Measurements from ENCODE around the gene FSD1L. TPM values are rescaled to one million over a fixed set of nuclear protein-coding genes. Genes with fewer than 3 reads are reported as not detected.

FSD1L gene
- total and polyA plus RNA-seq, 2 of the 13 experiments (the other 11 are each of a cell fraction or from before 2014, with no cell fraction given): 4.1 to 5.1 TPM

- no peak for FAIRE-seq
- TF ChIP-seq ZNF878 (CRISPR knock-in tag; IDR thresholded peaks at IDR 0.05): no peak
- TF ChIP-seq, protein P1, sequence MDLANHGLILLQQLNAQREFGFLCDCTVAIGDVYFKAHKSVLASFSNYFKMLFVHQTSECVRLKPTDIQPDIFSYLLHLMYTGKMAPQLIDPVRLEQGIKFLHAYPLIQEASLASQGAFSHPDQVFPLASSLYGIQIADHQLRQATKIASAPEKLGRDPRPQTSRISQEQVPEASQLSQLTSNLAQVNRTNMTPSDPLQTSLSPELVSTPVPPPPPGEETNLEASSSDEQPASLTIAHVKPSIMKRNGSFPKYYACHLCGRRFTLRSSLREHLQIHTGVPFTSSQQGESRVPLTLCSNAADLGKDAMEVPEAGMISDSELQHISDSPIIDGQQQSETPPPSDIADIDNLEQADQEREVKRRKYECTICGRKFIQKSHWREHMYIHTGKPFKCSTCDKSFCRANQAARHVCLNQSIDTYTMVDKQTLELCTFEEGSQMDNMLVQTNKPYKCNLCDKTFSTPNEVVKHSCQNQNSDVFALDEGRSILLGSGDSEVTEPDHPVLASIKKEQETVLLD (CRISPR knock-in tag; IDR thresholded peaks at IDR 0.05; ENCODE audit: low read depth): no peak
- no peak for TF ChIP-seq ZHX2 (IDR thresholded peaks at IDR 0.05; ENCODE audit: low read depth)
- no peak for TF ChIP-seq ZHX2 (CRISPR knock-in tag; IDR thresholded peaks at IDR 0.05; ENCODE audit: borderline replicate concordance)
- no peak for TF ChIP-seq NFATC3 (CRISPR knock-in tag; IDR thresholded peaks at IDR 0.05)
- TF ChIP-seq JDP2 (CRISPR knock-in tag; IDR thresholded peaks at IDR 0.05; ENCODE audit: borderline replicate concordance): no peak
- TF ChIP-seq, protein P2, sequence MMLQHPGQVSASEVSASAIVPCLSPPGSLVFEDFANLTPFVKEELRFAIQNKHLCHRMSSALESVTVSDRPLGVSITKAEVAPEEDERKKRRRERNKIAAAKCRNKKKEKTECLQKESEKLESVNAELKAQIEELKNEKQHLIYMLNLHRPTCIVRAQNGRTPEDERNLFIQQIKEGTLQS (CRISPR knock-in tag; IDR thresholded peaks at IDR 0.05): no peak
- TF ChIP-seq BCL6 (CRISPR knock-in tag; IDR thresholded peaks at IDR 0.05): no peak
- TF ChIP-seq SALL1 (CRISPR knock-in tag; IDR thresholded peaks at IDR 0.05): 0 out of 2 replicates have a peak, but pooled peaks have one; percentile 11
- no peak for TF ChIP-seq ZNF12 (CRISPR knock-in tag; IDR thresholded peaks at IDR 0.05)
- TF ChIP-seq DPF2 (CRISPR knock-in tag; IDR thresholded peaks at IDR 0.05; ENCODE audit: borderline replicate concordance, low read depth): no peak
- TF ChIP-seq, protein P3, sequence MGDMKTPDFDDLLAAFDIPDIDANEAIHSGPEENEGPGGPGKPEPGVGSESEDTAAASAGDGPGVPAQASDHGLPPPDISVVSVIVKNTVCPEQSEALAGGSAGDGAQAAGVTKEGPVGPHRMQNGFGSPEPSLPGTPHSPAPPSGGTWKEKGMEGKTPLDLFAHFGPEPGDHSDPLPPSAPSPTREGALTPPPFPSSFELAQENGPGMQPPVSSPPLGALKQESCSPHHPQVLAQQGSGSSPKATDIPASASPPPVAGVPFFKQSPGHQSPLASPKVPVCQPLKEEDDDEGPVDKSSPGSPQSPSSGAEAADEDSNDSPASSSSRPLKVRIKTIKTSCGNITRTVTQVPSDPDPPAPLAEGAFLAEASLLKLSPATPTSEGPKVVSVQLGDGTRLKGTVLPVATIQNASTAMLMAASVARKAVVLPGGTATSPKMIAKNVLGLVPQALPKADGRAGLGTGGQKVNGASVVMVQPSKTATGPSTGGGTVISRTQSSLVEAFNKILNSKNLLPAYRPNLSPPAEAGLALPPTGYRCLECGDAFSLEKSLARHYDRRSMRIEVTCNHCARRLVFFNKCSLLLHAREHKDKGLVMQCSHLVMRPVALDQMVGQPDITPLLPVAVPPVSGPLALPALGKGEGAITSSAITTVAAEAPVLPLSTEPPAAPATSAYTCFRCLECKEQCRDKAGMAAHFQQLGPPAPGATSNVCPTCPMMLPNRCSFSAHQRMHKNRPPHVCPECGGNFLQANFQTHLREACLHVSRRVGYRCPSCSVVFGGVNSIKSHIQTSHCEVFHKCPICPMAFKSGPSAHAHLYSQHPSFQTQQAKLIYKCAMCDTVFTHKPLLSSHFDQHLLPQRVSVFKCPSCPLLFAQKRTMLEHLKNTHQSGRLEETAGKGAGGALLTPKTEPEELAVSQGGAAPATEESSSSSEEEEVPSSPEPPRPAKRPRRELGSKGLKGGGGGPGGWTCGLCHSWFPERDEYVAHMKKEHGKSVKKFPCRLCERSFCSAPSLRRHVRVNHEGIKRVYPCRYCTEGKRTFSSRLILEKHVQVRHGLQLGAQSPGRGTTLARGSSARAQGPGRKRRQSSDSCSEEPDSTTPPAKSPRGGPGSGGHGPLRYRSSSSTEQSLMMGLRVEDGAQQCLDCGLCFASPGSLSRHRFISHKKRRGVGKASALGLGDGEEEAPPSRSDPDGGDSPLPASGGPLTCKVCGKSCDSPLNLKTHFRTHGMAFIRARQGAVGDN (CRISPR knock-in tag; IDR thresholded peaks at IDR 0.05): peak; percentile 33; the same call in 1 of the 2 replicates
Observed at GRCh38 chr9:105457560-105458294, 9.9 kb downstream of the FSD1L start.

More at GRCh38 chr9:105457560-105458294, 9.9 kb downstream of the FSD1L start:
- no peak overlapping the region for H3K9ac ChIP-seq (ENCODE audit: insufficient read depth, low read depth, low read length)
- ATAC-seq (no peak), DNase-seq (ENCODE audit: low spot score) (no peak)
- no peaks in the 10 kb centered on the region for H3K9me3 ChIP-seq (ENCODE audit: low read length)
- no TSS peak for BruUV-seq (replicated peaks)
- peaks cover 47% of the 10 kb centered on the region for H3K4me1 ChIP-seq (ENCODE audit: insufficient read depth, low read length)
- in situ Hi-C loops (cut with HindIII; ENCODE audit: extremely low pct_ligation_motif_present, low pct_unique_long_range_greater_than_20kb): no loop called here
- H3K27me3 ChIP-seq (ENCODE audit: control insufficient read depth in 1 of 2, insufficient read depth in 2 of 2, low read length in 2 of 2): no peaks in the 10 kb centered on the region
- H3K27ac ChIP-seq (ENCODE audit: extremely low read length, insufficient read depth, low read length): no peak overlapping the region
- ChIA-PET POLR2A (interaction anchor here (0.6 to 0.8 kb wide), 2 partner anchors 8 to 1915 kb away, joined by 3 read pairs; no protein-coding TSS in a partner anchor), CTCF (ENCODE audit: low intra/inter-chr PET ratio, low total read pairs) (no interaction called here)
- peaks cover 2 to 6% of the 10 kb centered on the region in 2 experiments; a peak in 3 of 5 replicates for H3K36me3 ChIP-seq (replicated peaks in 1 of 2; ENCODE audit: control insufficient read depth in 1 of 2, insufficient read depth in 2 of 2, low read length in 2 of 2)
- H4K20me1 ChIP-seq (ENCODE audit: insufficient read depth, low read length): peaks cover 7% of the 10 kb centered on the region
- 97% methylated on average over 5 of the region's 15 CpGs for WGBS (ENCODE audit: low lambda C conversion rate)
- no peak overlapping the region for H3K4me3 ChIP-seq (replicated peaks in 1 of 3; ENCODE audit: insufficient read depth in 1 of 3, low read depth in 2 of 3, low read length in 3 of 3)
- intact Hi-C loops (cut with micrococcal nuclease; ENCODE audit: unreplicated experiment): no loop called here
- H2AFZ ChIP-seq (ENCODE audit: low read length): no peak overlapping the region
- H3K4me2 ChIP-seq (ENCODE audit: low read depth, low read length): no peak overlapping the region
- H3K79me2 ChIP-seq (ENCODE audit: insufficient read depth, low read length): peaks cover 85% of the 10 kb centered on the region

Data from HepG2 (cell line).